CD4-positive, alpha-beta T cell treated with Interleukin-15 for 4 hours (primary cell): ENCODE measurements around the gene PASD1.
"Not testable (repeated sequence)": the region's sequence is repeated elsewhere in the genome, so short reads cannot be mapped to it uniquely, and the experiment has no call there.

Experiments used
- DNase-seq: peaks from one replicate; pipeline ENCODE4 v3.0.0-alpha.2; 2020; ENCODE audit warnings: low spot score

The PASD1 gene

GRCh38 chrX:151563449-151563848 lies at the start of gene PASD1:
PASD1 (plus strand) TSS chrX:151563675; CDS start chrX:151601554, 37,879 bp downstream.
- DNase-seq = no peak

GRCh38 chrX:151515237-151515636 lies 48.2 kb upstream of the PASD1 start:
- DNase-seq = no peak

- no peak for DNase-seq
These were observed 46.8 kb upstream of the PASD1 start for GRCh38 chrX:151516538-151517187.

- DNase-seq = no peak
These were observed 46.1 kb upstream of the PASD1 start for GRCh38 chrX:151517421-151517820.

- no peak for DNase-seq
These were observed 40.1 kb upstream of the PASD1 start for GRCh38 chrX:151523351-151523750.

- no peak for DNase-seq
These were observed 26.9 kb upstream of the PASD1 start for GRCh38 chrX:151536571-151536970.

- no peak for DNase-seq
These were observed 25.9 kb upstream of the PASD1 start for GRCh38 chrX:151537572-151537971.

GRCh38 chrX:151538190-151539122 lies 25.0 kb upstream of the PASD1 start:
- no peak for DNase-seq

GRCh38 chrX:151543706-151544105 lies 19.8 kb upstream of the PASD1 start:
- no peak for DNase-seq

GRCh38 chrX:151546226-151546625 lies 17.2 kb upstream of the PASD1 start:
- DNase-seq = not testable (repeated sequence)

GRCh38 chrX:151551176-151551575 lies 12.3 kb upstream of the PASD1 start:
- DNase-seq = not testable (repeated sequence)

- no peak for DNase-seq
These were observed 10.7 kb upstream of the PASD1 start for GRCh38 chrX:151552743-151553142.

GRCh38 chrX:151555301-151555700 lies 8.2 kb upstream of the PASD1 start:
- not testable (repeated sequence) for DNase-seq

GRCh38 chrX:151562485-151562884 lies 990 bp upstream of the PASD1 start:
- DNase-seq = not testable (repeated sequence)

- not testable (repeated sequence) for DNase-seq
These were observed 472 bp upstream of the PASD1 start for GRCh38 chrX:151563003-151563402.

- DNase-seq = no peak
These were observed 560 bp downstream of the PASD1 start for GRCh38 chrX:151564035-151564434.

- not testable (repeated sequence) for DNase-seq
These were observed 3.4 kb downstream of the PASD1 start for GRCh38 chrX:151566872-151567271.

GRCh38 chrX:151570561-151570960 lies 7.1 kb downstream of the PASD1 start:
- DNase-seq = no peak

GRCh38 chrX:151593384-151593783 lies 29.9 kb downstream of the PASD1 start:
- not testable (repeated sequence) for DNase-seq

- DNase-seq = no peak
These were observed 32.8 kb downstream of the PASD1 start for GRCh38 chrX:151596282-151596681.

GRCh38 chrX:151604931-151605330 lies 41.5 kb downstream of the PASD1 start:
- no peak for DNase-seq

- no peak for DNase-seq
These were observed 45.7 kb downstream of the PASD1 start for GRCh38 chrX:151609222-151609621.

- DNase-seq = no peak
These were observed 57.9 kb downstream of the PASD1 start for GRCh38 chrX:151621422-151621821.
